Neural cell (in vitro differentiated cells): ENCODE results near the gene HOXA1. TPM values are rescaled to one million over a fixed set of nuclear protein-coding genes. Genes with fewer than 3 reads are reported as not detected.

Experiments used
- H2AFZ ChIP-seq: fragments of 200-600, 300-800 bp; sonication (generic), shearing (Covaris generic); 2 replicates; pipeline ENCODE4 v1.6.0; 2014; ENCODE audit warnings: low read depth, mild to moderate bottlenecking, antibody characterized with exemption, low read length, moderate library complexity
- H3F3A ChIP-seq: fragments of 200-600 bp; shearing (Covaris generic); 2 replicates; pipeline ENCODE4 v1.6.1; 2016; ENCODE audit warnings: mild to moderate bottlenecking, moderate library complexity, mixed read lengths, antibody characterized with exemption, low read length; ENCODE audit not compliant: insufficient read depth, poor library complexity, severe bottlenecking
- H3K27ac ChIP-seq: fragments of 200-600, 300-800 bp; sonication (generic), shearing (Covaris generic); 2 replicates; pipeline ENCODE4 v1.5.1; 2014; ENCODE audit warnings: mild to moderate bottlenecking, low read length, moderate library complexity
- H3K27me3 ChIP-seq: fragments of 300-800, 200-600 bp; sonication (generic), shearing (Covaris generic); 2 replicates; pipeline ENCODE4 v1.6.0; 2014; ENCODE audit warnings: mild to moderate bottlenecking, low read depth, low read length, moderate library complexity; ENCODE audit not compliant: insufficient read depth
- H3K36me3 ChIP-seq: fragments of 300-800, 200-600 bp; sonication (generic), shearing (Covaris generic); 2 replicates; pipeline ENCODE4 v1.5.1; 2014; ENCODE audit warnings: mild to moderate bottlenecking, antibody characterized with exemption, low read length, moderate library complexity; ENCODE audit not compliant: insufficient read depth
- H3K4me2 ChIP-seq: fragments of 300-800, 200-600 bp; sonication (generic), shearing (Covaris generic); 2 replicates; pipeline ENCODE4 v1.6.0; 2014; ENCODE audit warnings: mild to moderate bottlenecking, low read length
- H3K4me3 ChIP-seq: fragments of 300-800, 200-600 bp; sonication (generic), shearing (Covaris generic); 2 replicates; pipeline ENCODE4 v1.5.1; 2014; ENCODE audit warnings: mild to moderate bottlenecking, low read length, moderate library complexity
- H3K79me2 ChIP-seq: fragments of 200-600 bp; shearing (Covaris generic); replicated peaks from 2 replicates; pipeline ENCODE4 v1.6.0; 2014; ENCODE audit warnings: mild to moderate bottlenecking, low read length, moderate library complexity; ENCODE audit not compliant: insufficient read depth
- H3K9ac ChIP-seq: fragments of 300-800, 200-600 bp; sonication (generic), shearing (Covaris generic); 2 replicates; pipeline ENCODE4 v1.6.1; 2016; ENCODE audit warnings: mild to moderate bottlenecking, low read length, mixed read lengths
- H3K9me2 ChIP-seq: fragments of 200-600 bp; shearing (Covaris generic); 2 replicates; pipeline ENCODE4 v1.6.1; 2016; ENCODE audit warnings: mild to moderate bottlenecking, low read length, mixed read lengths; ENCODE audit not compliant: insufficient read depth
- H3K9me3 ChIP-seq: fragments of 200-600, 300-800 bp; sonication (generic), shearing (Covaris generic); 2 replicates; pipeline ENCODE4 v1.6.1; 2016; ENCODE audit warnings: mild to moderate bottlenecking, mixed run types, low read length, moderate library complexity, mixed read lengths
- H4K20me1 ChIP-seq: fragments of 200-600 bp; shearing (Covaris generic); 2 replicates; pipeline ENCODE4 v1.6.1; 2016; ENCODE audit warnings: mild to moderate bottlenecking, mixed run types; ENCODE audit not compliant: insufficient read depth
- EP300 ChIP-seq: fragments of 450-650 bp; conservative IDR thresholded peaks from 2 replicates; pipeline ENCODE4 v1.6.1; 2014; ENCODE audit warnings: antibody characterized with exemption, mild to moderate bottlenecking, moderate library complexity; ENCODE audit not compliant: poor library complexity, severe bottlenecking
- EZH2 ChIP-seq: fragments of 200-600, 300-800 bp; shearing (Covaris generic), sonication (generic); IDR thresholded peaks from 2 replicates; pipeline ENCODE4 v1.6.1; 2014; ENCODE audit warnings: antibody characterized with exemption, low read length, borderline replicate concordance, mild to moderate bottlenecking; ENCODE audit not compliant: insufficient read depth, poor library complexity, severe bottlenecking
- MXI1 ChIP-seq: fragments of 450-650 bp; conservative IDR thresholded peaks from 2 replicates; pipeline ENCODE4 v1.6.1; 2014; ENCODE audit warnings: antibody characterized with exemption, mild to moderate bottlenecking; ENCODE audit not compliant: poor library complexity, severe bottlenecking
- POLR2AphosphoS5 ChIP-seq: IDR thresholded peaks from 2 replicates; pipeline ENCODE4 v1.6.1; 2012
- RAD21 ChIP-seq: fragments of 450-650 bp; conservative IDR thresholded peaks from 2 replicates; pipeline ENCODE4 v1.6.1; 2014; ENCODE audit warnings: antibody characterized with exemption, mild to moderate bottlenecking, moderate library complexity
- SMC3 ChIP-seq: fragments of 450-650 bp; conservative IDR thresholded peaks from 2 replicates; pipeline ENCODE4 v1.6.1; 2014; ENCODE audit warnings: antibody characterized with exemption, mild to moderate bottlenecking, moderate library complexity; ENCODE audit not compliant: poor library complexity
- TAF1 ChIP-seq: IDR thresholded peaks from 2 replicates; pipeline ENCODE4 v1.6.1; 2012; ENCODE audit warnings: low read depth
- polyA plus RNA-seq: library from polyadenylated mRNA; depleted of rRNA; stranded (reverse); fragments of >200 nt; gene quantifications from 2 replicates; pipeline ENCODE4 v1.2.3, GENCODE V29; 2014
- TF ChIP-seq, protein P1 (sequence below): fragments of 450-650 bp; IDR thresholded peaks from 2 replicates; pipeline ENCODE4 v1.5.1; 2014; ENCODE audit warnings: antibody characterized with exemption, mild to moderate bottlenecking, moderate library complexity; ENCODE audit not compliant: poor library complexity, severe bottlenecking
- TF ChIP-seq, protein P2 (sequence below): IDR thresholded peaks from 2 replicates; pipeline ENCODE4 v1.6.1; 2012; ENCODE audit warnings: borderline replicate concordance

Gene HOXA1
- polyA plus RNA-seq, 1 donor from 2014 or later, result not detected

DNA sequence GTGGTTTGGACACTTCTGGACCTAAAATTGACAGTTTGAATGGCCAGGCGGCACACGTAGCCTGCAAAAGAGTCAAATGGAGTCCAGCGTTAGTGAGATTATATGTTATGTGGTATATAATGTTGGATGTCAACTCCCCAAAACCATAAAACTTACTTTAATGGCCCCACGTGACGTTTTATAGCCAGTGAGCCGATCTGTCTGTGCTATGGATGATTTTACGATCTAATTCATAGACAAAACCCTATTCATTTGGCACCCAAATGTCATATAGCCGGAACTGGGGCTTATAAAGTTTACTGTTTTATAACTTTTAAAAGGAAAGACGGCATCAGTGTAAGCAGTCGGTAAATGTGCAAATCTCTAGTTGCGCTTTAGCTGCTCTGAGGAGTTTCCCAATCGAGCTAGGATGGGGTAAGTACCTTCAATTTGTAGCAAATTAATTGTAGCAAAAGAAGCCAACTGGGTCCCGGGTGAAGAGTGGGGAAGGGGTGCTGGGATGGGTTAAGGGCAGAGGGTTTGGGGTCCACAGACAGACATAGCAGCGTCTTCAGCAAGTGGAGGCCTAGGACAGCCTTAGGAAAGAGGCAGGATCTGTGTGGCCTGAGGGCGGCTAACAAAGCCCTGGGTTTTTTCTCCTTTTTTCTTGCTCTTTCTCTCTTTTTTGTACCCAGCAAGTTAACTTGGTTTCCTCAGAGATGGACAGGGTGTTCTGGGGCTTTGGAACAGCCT, 44.5 kb upstream of the HOXA1 start:
- no peak for TF ChIP-seq POLR2AphosphoS5
- Histone ChIP-seq H2AFZ (no peak overlapping the region), H3K27ac (no peak overlapping the region), H3K9me3 (peaks cover 24% of the 10 kb centered on the region), H3K4me2 (no peak overlapping the region), H3K36me3 (no peaks in the 10 kb centered on the region), H3K4me3 (no peak overlapping the region), H3F3A (no peaks in the 10 kb centered on the region), H3K79me2 (no peaks in the 10 kb centered on the region), H3K9ac (no peak overlapping the region), H4K20me1 (no peaks in the 10 kb centered on the region), H3K9me2 (no peaks in the 10 kb centered on the region), H3K27me3 (peaks cover 100% of the 10 kb centered on the region)

DNA sequence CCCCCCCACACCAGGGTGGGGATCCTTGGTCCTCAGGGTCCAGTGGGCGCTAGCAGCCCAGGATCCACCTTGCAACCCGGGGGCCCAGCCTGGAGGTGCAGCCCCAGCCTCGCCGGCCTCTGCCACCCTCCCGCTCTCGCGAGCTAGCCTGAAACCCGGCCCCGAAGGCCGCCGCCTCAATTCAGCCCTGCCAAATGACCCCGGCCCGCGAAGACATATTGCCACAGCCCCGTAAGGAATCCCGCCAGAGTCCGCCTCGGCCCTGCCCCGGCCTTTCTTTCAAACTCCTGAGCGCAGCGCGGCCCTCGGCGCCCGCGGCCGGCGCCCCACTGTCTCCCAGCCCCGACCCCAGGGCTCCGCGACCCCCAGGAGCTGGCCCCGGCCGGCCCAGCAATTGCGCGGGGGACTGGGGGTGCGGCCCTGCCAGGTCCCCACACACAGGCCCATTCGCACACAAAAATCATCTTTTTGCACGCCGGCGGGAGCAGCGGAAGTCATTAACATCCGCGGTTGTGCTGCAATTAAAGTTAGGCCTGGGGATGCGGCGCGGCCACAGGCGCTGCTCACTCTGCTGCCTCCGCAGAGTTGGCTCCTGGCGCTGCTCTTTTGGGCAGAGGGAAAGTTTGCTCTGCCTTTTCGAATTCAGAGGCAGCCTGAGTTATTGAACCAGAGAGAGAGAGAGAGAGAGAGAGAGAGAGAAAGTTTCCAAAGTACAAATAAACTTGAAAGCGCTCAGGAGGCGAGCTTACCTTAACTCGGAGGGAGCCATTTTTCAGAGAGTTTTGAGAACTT, 43.7 kb upstream of the HOXA1 start:
- H4K20me1 ChIP-seq, result no peaks in the 10 kb centered on the region
- TF ChIP-seq, protein P1, sequence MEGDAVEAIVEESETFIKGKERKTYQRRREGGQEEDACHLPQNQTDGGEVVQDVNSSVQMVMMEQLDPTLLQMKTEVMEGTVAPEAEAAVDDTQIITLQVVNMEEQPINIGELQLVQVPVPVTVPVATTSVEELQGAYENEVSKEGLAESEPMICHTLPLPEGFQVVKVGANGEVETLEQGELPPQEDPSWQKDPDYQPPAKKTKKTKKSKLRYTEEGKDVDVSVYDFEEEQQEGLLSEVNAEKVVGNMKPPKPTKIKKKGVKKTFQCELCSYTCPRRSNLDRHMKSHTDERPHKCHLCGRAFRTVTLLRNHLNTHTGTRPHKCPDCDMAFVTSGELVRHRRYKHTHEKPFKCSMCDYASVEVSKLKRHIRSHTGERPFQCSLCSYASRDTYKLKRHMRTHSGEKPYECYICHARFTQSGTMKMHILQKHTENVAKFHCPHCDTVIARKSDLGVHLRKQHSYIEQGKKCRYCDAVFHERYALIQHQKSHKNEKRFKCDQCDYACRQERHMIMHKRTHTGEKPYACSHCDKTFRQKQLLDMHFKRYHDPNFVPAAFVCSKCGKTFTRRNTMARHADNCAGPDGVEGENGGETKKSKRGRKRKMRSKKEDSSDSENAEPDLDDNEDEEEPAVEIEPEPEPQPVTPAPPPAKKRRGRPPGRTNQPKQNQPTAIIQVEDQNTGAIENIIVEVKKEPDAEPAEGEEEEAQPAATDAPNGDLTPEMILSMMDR, result no peak
- TF ChIP-seq EZH2 (no peak), SMC3 (no peak), MXI1 (no peak), POLR2AphosphoS5 (no peak), EP300 (no peak), TAF1 (no peak), RAD21 (no peak)
- TF ChIP-seq, protein P2, sequence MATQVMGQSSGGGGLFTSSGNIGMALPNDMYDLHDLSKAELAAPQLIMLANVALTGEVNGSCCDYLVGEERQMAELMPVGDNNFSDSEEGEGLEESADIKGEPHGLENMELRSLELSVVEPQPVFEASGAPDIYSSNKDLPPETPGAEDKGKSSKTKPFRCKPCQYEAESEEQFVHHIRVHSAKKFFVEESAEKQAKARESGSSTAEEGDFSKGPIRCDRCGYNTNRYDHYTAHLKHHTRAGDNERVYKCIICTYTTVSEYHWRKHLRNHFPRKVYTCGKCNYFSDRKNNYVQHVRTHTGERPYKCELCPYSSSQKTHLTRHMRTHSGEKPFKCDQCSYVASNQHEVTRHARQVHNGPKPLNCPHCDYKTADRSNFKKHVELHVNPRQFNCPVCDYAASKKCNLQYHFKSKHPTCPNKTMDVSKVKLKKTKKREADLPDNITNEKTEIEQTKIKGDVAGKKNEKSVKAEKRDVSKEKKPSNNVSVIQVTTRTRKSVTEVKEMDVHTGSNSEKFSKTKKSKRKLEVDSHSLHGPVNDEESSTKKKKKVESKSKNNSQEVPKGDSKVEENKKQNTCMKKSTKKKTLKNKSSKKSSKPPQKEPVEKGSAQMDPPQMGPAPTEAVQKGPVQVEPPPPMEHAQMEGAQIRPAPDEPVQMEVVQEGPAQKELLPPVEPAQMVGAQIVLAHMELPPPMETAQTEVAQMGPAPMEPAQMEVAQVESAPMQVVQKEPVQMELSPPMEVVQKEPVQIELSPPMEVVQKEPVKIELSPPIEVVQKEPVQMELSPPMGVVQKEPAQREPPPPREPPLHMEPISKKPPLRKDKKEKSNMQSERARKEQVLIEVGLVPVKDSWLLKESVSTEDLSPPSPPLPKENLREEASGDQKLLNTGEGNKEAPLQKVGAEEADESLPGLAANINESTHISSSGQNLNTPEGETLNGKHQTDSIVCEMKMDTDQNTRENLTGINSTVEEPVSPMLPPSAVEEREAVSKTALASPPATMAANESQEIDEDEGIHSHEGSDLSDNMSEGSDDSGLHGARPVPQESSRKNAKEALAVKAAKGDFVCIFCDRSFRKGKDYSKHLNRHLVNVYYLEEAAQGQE, result no peak

More for the DNA sequence above, 43.7 kb upstream of the HOXA1 start:
- H3K9me2 ChIP-seq, result no peaks in the 10 kb centered on the region
- H3K27me3 ChIP-seq, result peaks cover 100% of the 10 kb centered on the region
- H3K27ac ChIP-seq, result no peak overlapping the region
- H3K4me2 ChIP-seq, result no peak overlapping the region
- no peak overlapping the region for H3K4me3 ChIP-seq
- no peaks in the 10 kb centered on the region for H3F3A ChIP-seq
- no peaks in the 10 kb centered on the region for H3K36me3 ChIP-seq
- no peak overlapping the region for H3K9ac ChIP-seq
- H3K79me2 ChIP-seq, result no peaks in the 10 kb centered on the region
- H2AFZ ChIP-seq, result no peak overlapping the region
- peaks cover 16% of the 10 kb centered on the region for H3K9me3 ChIP-seq
